Lower lobe of right lung (tissue), 2 donors: ENCODE results near the gene ZNF205. TPM values are rescaled to one million over a fixed set of nuclear protein-coding genes. Genes with fewer than 3 reads are reported as not detected.
"Not testable (repeated sequence)": the region's sequence is repeated elsewhere in the genome, so short reads cannot be mapped to it uniquely, and the experiment has no call there.

Experiments
- ATAC-seq, 2 donors: fragments of 200-7000 bp; cut with Tn5 transposase; one replicate each; pipeline ENCODE4 v1.9.1; 2020 to 2022; ENCODE audit warnings: mild to moderate bottlenecking in 2 of 2, moderate library complexity in 2 of 2
- DNase-seq: peaks from one replicate; pipeline ENCODE4 v3.0.0-alpha.2; 2020
- H3K27ac ChIP-seq: fragments of 200-600 bp; one replicate; pipeline ENCODE4 v1.8.0; 2022
- H3K27me3 ChIP-seq: fragments of 200-600 bp; one replicate; pipeline ENCODE4 v1.8.0; 2022; ENCODE audit warnings: low read depth
- H3K36me3 ChIP-seq: fragments of 200-600 bp; one replicate; pipeline ENCODE4 v1.8.0; 2022; ENCODE audit warnings: mild to moderate bottlenecking
- H3K4me1 ChIP-seq: fragments of 200-600 bp; one replicate; pipeline ENCODE4 v1.8.0; 2022
- H3K4me3 ChIP-seq: fragments of 200-600 bp; one replicate; pipeline ENCODE4 v1.8.0; 2022; ENCODE audit warnings: mild to moderate bottlenecking
- H3K9me3 ChIP-seq: fragments of 200-600 bp; one replicate; pipeline ENCODE4 v1.8.0; 2022
- CTCF ChIP-seq: fragments of 200-600 bp; IDR thresholded peaks from one replicate; pipeline ENCODE4 v1.8.0; 2022; ENCODE audit warnings: antibody characterized with exemption, mild to moderate bottlenecking
- intact Hi-C: fragments of 100-400 bp; cut with DNase I; formaldehyde crosslinking; loops from one replicate; pipeline ENCODE4 v1.11.0; 2022
- total RNA-seq: library from RNA; stranded (reverse); fragmentation: NEBNext Ultra II Directional; extraction: Animal tissue kit (Norgen Biotek cat#: 25700); gene quantifications from one replicate; pipeline ENCODE4 v1.2.1, GENCODE V29; 2021
- donor health status: DM: no; HTN: yes; CAD: no; lungs with severe emphysema.

The ZNF205 gene
- total RNA-seq, 1 donor from 2014 or later = 11.9 TPM

GRCh38 chr16:3138342-3138741 lies 26.0 kb downstream of the ZNF205 start:
- Histone ChIP-seq H3K4me1 (peaks cover 19% of the 10 kb centered on the region), H3K9me3 (no peaks in the 10 kb centered on the region), H3K36me3 (peaks cover 44% of the 10 kb centered on the region), H3K4me3 (no peak overlapping the region), H3K27ac (no peak overlapping the region), H3K27me3 (no peaks in the 10 kb centered on the region)
- ATAC-seq = no peak
- peak; percentile 38 for DNase-seq
- no peak for TF ChIP-seq CTCF
- intact Hi-C loops = no loop called here

GRCh38 chr16:3138823-3139426 lies 26.5 kb downstream of the ZNF205 start:
- DNase-seq (no peak), ATAC-seq (no peak)
- H3K4me1 ChIP-seq = peaks cover 13% of the 10 kb centered on the region
- H3K27ac ChIP-seq = no peak overlapping the region
- intact Hi-C loops = no loop called here
- no peak for TF ChIP-seq CTCF
- H3K27me3 ChIP-seq = no peaks in the 10 kb centered on the region
- H3K36me3 ChIP-seq = peaks cover 44% of the 10 kb centered on the region
- H3K4me3 ChIP-seq = no peak overlapping the region
- H3K9me3 ChIP-seq = no peaks in the 10 kb centered on the region

GRCh38 chr16:3139561-3139960 lies 27.2 kb downstream of the ZNF205 start:
- intact Hi-C loops, DNase-seq, H3K4me3 ChIP-seq, H3K9me3 ChIP-seq, ATAC-seq, H3K27me3 ChIP-seq, H3K27ac ChIP-seq: not testable (repeated sequence)
- H3K36me3 ChIP-seq = peaks cover 44% of the 10 kb centered on the region
- H3K4me1 ChIP-seq = peaks cover 12% of the 10 kb centered on the region

GRCh38 chr16:3140603-3141427 lies 28.4 kb downstream of the ZNF205 start:
- ATAC-seq = no peak
- intact Hi-C loops = no loop called here
- Histone ChIP-seq H3K36me3 (peaks cover 44% of the 10 kb centered on the region), H3K27me3 (no peaks in the 10 kb centered on the region), H3K4me3 (no peak overlapping the region), H3K27ac (no peak overlapping the region), H3K9me3 (no peaks in the 10 kb centered on the region), H3K4me1 (peaks cover 6% of the 10 kb centered on the region)
- peak; percentile 42 for DNase-seq
- TF ChIP-seq CTCF = no peak

- Histone ChIP-seq H3K27ac (no peak overlapping the region), H3K36me3 (peaks cover 44% of the 10 kb centered on the region), H3K27me3 (no peaks in the 10 kb centered on the region), H3K4me1 (no peaks in the 10 kb centered on the region), H3K4me3 (no peak overlapping the region), H3K9me3 (no peaks in the 10 kb centered on the region)
- ATAC-seq (no peak), DNase-seq (peak; percentile 35)
- intact Hi-C loops = no loop called here
- TF ChIP-seq CTCF = no peak
Measured at GRCh38 chr16:3141781-3142311, 29.5 kb downstream of the ZNF205 start.

- no peak for ATAC-seq
- Histone ChIP-seq H3K4me1 (no peaks in the 10 kb centered on the region), H3K27ac (no peak overlapping the region), H3K9me3 (no peaks in the 10 kb centered on the region), H3K4me3 (no peak overlapping the region), H3K27me3 (no peaks in the 10 kb centered on the region), H3K36me3 (peaks cover 44% of the 10 kb centered on the region)
- intact Hi-C loops = no loop called here
- TF ChIP-seq CTCF = no peak
- DNase-seq = peak; percentile 27
Measured at GRCh38 chr16:3142327-3142726, 29.9 kb downstream of the ZNF205 start.
